RWPE1 (cell line): ENCODE results near the gene MTCH1.

ENCODE experiments used
- CTCF ChIA-PET: fragments of 350-600 bp; sonication (Branson Sonifier 250); formaldehyde crosslinking; extraction: SDS; loops from one replicate; lab custom pipeline; 2021; lab: Yijun Ruan, JAX
- POLR2A ChIA-PET: fragments of 400-600 bp; formaldehyde crosslinking; extraction: SDS; loops from one replicate; lab custom pipeline; 2020; ENCODE audit warnings: antibody characterized with exemption; ENCODE audit not compliant: low non-redundant PET; lab: Yijun Ruan, JAX
- DNase-seq: peaks from one replicate; pipeline ENCODE4 v3.0.0; 2012; ENCODE audit warnings: low spot score
- H3K27ac ChIP-seq: fragments of 450-650 bp; 2 replicates; pipeline ENCODE4 v1.5.1; 2017
- TF ChIP-seq, protein P1 (sequence below): fragments of 450-650 bp; conservative IDR thresholded peaks from 2 replicates; pipeline ENCODE4 v1.5.1; 2017; ENCODE audit warnings: low read depth, mild to moderate bottlenecking

Gene MTCH1

DNA sequence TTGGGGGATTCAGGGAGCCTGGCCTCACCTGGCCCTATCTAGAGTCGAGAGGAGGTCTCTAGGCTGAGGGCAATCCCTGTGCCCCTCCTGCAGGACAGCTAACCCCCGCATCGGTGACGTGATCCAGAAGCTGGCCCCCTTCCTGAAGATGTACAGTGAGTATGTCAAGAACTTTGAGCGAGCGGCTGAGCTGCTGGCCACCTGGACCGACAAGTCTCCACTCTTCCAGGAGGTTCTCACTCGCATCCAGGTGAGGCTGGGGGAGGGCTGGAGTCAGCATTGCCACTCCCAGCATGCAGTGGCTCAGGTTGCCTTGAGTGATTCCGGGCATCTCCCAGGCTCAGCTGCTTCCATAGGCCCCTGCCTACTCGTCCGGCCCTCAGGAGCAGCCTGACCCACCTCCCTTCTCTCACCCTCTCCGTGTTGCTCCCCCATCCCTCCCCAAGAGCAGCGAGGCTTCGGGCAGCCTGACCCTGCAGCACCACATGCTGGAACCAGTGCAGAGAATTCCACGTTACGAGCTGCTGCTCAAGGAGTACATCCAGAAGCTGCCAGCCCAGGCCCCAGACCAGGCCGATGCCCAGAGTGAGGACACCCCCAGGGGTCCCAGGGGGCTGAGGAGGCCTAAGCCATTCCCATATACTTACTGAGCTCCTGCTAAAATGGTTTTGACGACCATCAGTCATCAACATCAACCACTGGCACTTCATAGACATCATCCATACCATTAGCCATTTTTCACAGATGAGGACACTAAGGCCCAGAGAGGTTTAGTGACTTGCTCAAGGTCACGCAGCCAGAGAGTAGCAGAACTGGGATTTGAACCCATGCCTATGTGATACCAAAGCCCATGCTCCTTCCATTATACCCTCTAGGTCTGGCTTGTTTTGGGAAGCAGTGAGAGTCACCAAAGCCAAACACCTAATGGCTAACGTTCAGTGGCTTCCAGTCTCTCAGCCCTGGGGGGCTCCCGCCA, 27.8 kb upstream of the MTCH1 start:
- DNase-seq = no peak
- CTCF ChIA-PET = no interaction called here

DNA sequence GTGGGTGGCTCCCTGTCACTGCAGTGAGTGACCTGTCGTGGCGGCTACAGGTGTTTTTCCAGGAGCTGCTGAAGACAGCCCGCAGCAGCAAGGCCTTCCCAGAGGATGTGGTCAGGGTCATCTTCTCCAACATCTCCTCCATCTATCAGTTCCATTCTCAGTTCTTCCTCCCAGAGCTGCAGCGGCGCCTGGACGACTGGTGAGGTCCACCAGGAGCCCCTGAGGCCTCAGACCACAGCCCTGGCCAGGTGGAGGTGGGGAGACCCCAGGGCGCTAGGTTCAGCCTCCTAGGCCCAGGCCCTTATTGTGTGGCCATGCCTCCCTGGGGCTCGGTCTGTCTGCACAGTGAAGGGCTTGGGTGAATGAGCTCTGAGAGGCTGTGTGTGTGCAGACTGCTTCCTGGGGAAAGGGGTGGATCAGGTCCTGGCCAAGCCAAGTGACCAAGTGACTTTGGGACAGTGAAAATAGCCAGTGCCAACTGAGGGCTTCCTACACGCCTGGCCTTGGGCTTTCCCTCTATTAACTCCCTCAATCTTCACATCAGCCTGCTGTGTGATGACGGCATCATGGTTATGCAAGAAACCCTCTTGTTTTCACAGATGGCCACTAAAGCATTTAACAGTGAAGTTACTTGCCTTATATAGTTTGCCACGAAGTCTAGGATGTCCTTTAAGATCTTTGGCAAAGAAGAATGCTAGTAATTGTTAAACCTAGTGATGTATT, 25.8 kb upstream of the MTCH1 start:
- CTCF ChIA-PET = interaction anchor here (0.6 kb wide), 1 partner anchor 77 kb away, joined by 4 read pairs; no protein-coding TSS in a partner anchor

More for the DNA sequence above, 27.8 kb upstream of the MTCH1 start:
- TF ChIP-seq, protein P1, sequence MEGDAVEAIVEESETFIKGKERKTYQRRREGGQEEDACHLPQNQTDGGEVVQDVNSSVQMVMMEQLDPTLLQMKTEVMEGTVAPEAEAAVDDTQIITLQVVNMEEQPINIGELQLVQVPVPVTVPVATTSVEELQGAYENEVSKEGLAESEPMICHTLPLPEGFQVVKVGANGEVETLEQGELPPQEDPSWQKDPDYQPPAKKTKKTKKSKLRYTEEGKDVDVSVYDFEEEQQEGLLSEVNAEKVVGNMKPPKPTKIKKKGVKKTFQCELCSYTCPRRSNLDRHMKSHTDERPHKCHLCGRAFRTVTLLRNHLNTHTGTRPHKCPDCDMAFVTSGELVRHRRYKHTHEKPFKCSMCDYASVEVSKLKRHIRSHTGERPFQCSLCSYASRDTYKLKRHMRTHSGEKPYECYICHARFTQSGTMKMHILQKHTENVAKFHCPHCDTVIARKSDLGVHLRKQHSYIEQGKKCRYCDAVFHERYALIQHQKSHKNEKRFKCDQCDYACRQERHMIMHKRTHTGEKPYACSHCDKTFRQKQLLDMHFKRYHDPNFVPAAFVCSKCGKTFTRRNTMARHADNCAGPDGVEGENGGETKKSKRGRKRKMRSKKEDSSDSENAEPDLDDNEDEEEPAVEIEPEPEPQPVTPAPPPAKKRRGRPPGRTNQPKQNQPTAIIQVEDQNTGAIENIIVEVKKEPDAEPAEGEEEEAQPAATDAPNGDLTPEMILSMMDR = no peak
- H3K27ac ChIP-seq = no peak overlapping the region
- POLR2A ChIA-PET = interaction anchor here (0.9 kb wide), 1 partner anchor 27 kb away, joined by 3 read pairs; the partner anchor contains the start of gene MTCH1

DNA sequence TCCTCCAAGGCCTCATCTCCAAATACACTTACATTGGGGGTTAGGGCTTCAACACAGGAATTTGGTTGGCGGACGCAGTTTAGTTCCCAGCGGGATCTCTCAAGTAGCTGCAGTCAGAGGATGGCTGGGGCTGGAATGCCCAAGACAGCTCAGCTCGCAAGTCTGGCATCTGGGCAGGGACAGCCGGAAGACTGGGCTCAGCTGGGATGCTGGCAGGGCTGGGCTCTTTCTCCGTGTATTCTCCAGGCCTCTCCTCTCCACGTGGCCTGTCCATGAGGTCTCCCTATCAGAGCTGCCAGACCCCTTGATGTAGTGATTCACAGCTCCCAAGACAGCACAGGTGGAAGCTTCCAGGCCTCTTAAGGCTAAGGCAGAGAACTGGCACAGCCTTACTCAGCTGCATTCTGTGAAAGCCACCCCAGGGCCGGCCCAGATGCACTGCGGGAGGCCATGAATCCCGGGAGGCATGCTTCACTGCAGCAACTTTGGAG, 24.5 kb upstream of the MTCH1 start:
- CTCF ChIA-PET = interaction anchor here (0.7 to 1.0 kb wide), 2 partner anchors 9 to 200 kb away, joined by 3 to 7 read pairs; no protein-coding TSS in a partner anchor
- POLR2A ChIA-PET = no interaction called here
- DNase-seq = no peak
- no peak overlapping the region for H3K27ac ChIP-seq
- TF ChIP-seq, protein P1 = no peak

More for the DNA sequence above, 25.8 kb upstream of the MTCH1 start:
- POLR2A ChIA-PET = no interaction called here
- H3K27ac ChIP-seq = no peak overlapping the region
- no peak for DNase-seq
- TF ChIP-seq, protein P1 = no peak

DNA sequence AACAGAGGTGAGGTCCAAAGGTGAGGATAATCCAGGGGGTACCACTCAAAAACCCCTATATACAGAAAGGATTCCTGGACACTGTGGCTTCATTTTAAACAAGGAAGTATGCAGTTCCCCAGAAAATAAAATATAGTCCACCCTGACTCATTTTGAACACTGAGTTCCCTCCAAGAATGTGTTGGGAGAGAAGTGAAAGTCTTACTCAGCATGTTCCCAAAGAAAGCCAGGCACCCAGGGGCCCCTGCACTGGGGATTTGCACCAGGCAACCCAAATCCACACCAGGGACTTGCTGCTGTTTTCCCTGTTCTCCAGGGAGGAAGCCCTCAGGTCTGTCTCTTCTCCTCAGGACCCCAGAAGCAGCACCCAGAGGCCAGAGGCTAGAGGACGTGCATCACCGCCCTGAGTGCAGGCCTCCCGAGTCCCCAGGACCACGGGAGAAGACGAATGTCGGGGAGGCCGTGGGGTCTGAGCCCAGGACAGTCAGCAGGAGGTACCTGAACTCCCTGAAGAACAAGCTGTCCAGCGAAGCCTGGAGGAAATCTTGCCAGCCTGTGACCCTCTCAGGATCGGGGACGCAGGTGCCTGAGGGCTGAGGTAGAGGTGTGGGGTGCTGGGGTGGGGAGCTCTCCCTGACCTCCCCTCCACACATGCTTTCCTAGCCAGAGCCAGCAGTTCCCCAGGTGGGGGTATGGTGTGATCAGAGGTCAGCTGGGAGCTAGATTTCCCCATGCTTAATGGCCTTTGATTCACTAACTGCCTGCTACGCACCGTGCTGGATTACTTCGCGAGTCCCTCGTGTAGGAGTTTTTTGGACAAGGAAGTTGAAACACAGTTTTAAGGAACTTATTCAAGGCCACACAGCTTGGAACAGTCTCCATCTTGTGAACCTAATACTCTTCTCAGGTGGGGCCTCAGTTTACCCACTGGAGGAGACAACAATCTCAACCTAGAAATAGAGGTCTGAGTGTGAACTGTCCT, 22.8 kb upstream of the MTCH1 start:
- CTCF ChIA-PET = no interaction called here
- POLR2A ChIA-PET = no interaction called here
- no peak overlapping the region for H3K27ac ChIP-seq

DNA sequence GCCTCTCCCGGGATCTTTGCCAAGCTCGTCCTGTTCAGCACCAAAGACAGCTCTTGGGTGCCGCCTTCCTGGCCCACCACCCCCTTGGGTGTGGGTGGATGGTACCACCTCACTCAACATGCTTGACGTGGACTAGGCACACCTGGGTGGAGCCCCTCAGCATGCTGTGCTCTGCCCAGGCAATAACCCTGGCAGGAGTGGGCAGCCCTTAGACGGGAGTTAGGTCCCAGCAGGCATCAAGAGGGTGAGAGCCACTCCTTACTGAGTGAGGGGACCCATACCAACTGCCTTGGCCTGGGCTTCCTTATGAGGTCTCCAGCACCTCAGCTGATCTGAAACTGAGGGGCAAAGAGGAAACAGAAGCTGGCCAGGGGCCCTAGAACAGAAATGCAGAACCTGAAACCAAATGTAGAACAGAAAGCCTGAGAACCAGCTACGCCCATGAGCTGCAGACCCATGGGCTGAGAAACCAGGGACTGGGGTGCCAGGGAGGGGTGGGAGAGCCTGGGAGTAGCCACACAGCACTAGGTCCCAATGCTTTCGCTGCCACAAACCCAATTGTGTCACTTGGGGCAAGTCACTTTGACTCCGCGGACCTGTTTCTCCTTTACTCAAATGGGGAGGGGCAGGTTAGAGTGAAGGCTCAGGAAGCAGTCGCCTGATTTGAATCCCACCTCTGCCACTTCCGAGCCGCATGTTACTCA, 21.5 kb upstream of the MTCH1 start:
- DNase-seq = no peak
- ChIA-PET CTCF (interaction anchor here (1.2 to 2.1 kb wide), 2 partner anchors 11 to 94 kb away, joined by 3 to 10 read pairs; no protein-coding TSS in a partner anchor), POLR2A (no interaction called here)
- TF ChIP-seq, protein P1 = no peak
- no peak overlapping the region for H3K27ac ChIP-seq

More for the DNA sequence above, 22.8 kb upstream of the MTCH1 start:
- TF ChIP-seq, protein P1 = no peak
- no peak for DNase-seq
